GM12878 (cell line): ENCODE data around the gene VSIG8. TPM values are rescaled to one million over a fixed set of nuclear protein-coding genes. Genes with fewer than 3 reads are reported as not detected.
A peak's percentile ranks its signal among the peaks of the same experiment; 100 is the strongest.

Experiments used
- ATAC-seq: fragments of 200-7000 bp; cut with Tn5 transposase; 3 replicates; pipeline ENCODE4 v1.9.1; 2020; ENCODE audit warnings: mild to moderate bottlenecking, moderate library complexity
- BruUV-seq: library from RNA; stranded (reverse); fragments of 400-500 nt; replicated peaks from 2 replicates; lab custom pipeline; 2021; lab: Mats Ljungman, UMichigan
- CTCF ChIA-PET: fragments of 300-600 bp; sonication (Branson Sonifier 250); formaldehyde crosslinking; extraction: SDS; loops from one replicate; lab custom pipeline; 2021; ENCODE audit warnings: inconsistent platforms; lab: Yijun Ruan, JAX
- POLR2A ChIA-PET: fragments of 350-600 bp; formaldehyde crosslinking; extraction: SDS; loops from one replicate; lab custom pipeline; 2021; ENCODE audit warnings: inconsistent platforms; lab: Charles Lee
- RAD21 ChIA-PET: fragments of 300-600 bp; sonication (Branson Sonifier 250); formaldehyde crosslinking; loops from one replicate; lab custom pipeline; 2023; ENCODE audit warnings: antibody characterized with exemption; ENCODE audit not compliant: unreplicated experiment; lab: Charles Lee
- SMC1A ChIA-PET: fragments of 300-600 bp; sonication (Branson Sonifier 250); formaldehyde crosslinking; loops from one replicate; lab custom pipeline; 2023; ENCODE audit not compliant: unreplicated experiment, uncharacterized antibody; lab: Charles Lee
- DNase-seq: peaks from one replicate; pipeline ENCODE4 v3.0.0-alpha.2; 2011; ENCODE audit warnings: low read depth, low spot score
- FAIRE-seq: peaks from 3 replicates; lab custom pipeline; 2011; peaks lifted over from hg19 to GRCh38; lab: Jason Lieb, UNC
- H2AFZ ChIP-seq: 2 replicates; pipeline ENCODE4 v1.6.0; 2011; ENCODE audit warnings: low read depth, low read length, control low read depth; ENCODE audit not compliant: control insufficient read depth
- H3K27ac ChIP-seq: 2 replicates; pipeline ENCODE4 v1.5.1; 2011; ENCODE audit warnings: control low read depth; ENCODE audit not compliant: control insufficient read depth, insufficient read depth
- H3K27me3 ChIP-seq, 2 experiments: replicated peaks in 1 of 2; 2 replicates each; pipeline versions ENCODE4 v1.6.0 to v1.6.1; 2011; ENCODE audit warnings: low read length in 1 of 2; ENCODE audit not compliant: control insufficient read depth in 2 of 2, insufficient read depth in 2 of 2
- H3K36me3 ChIP-seq, 2 experiments: 2 replicates each; pipeline ENCODE4 v1.5.1; 2011; ENCODE audit warnings: low read length in 1 of 2; ENCODE audit not compliant: control insufficient read depth in 2 of 2, insufficient read depth in 2 of 2
- H3K4me1 ChIP-seq: 2 replicates; pipeline ENCODE4 v1.6.1; 2011; ENCODE audit warnings: mild to moderate bottlenecking, low read length, moderate library complexity, mixed read lengths; ENCODE audit not compliant: control insufficient read depth, insufficient read depth
- H3K4me2 ChIP-seq: 2 replicates; pipeline ENCODE4 v1.6.0; 2011; ENCODE audit warnings: control low read depth; ENCODE audit not compliant: control insufficient read depth, insufficient read depth
- H3K4me3 ChIP-seq: fragments of 200-600 bp; sonication (generic); 2 replicates; pipeline ENCODE4 v1.5.1; 2016
- H3K79me2 ChIP-seq: 2 replicates; pipeline ENCODE4 v1.6.0; 2011; ENCODE audit warnings: low read length; ENCODE audit not compliant: control insufficient read depth, insufficient read depth
- H3K9ac ChIP-seq: 2 replicates; pipeline ENCODE4 v1.8.0; 2011; ENCODE audit warnings: low read length, control low read depth, mixed read lengths; ENCODE audit not compliant: control insufficient read depth, insufficient read depth
- H3K9me3 ChIP-seq: replicated peaks from 3 replicates; pipeline ENCODE4 v1.5.1; 2011; ENCODE audit warnings: mild to moderate bottlenecking, low read length; ENCODE audit not compliant: control insufficient read depth, insufficient read depth
- H4K20me1 ChIP-seq: 2 replicates; pipeline ENCODE4 v1.6.0; 2011; ENCODE audit not compliant: control insufficient read depth, insufficient read depth
- ATF2 ChIP-seq: IDR thresholded peaks from 2 replicates; pipeline ENCODE4 v1.6.1; 2012; ENCODE audit warnings: low read length, inconsistent platforms
- BMI1 ChIP-seq: fragments of 450-650 bp; IDR thresholded peaks from 2 replicates; pipeline ENCODE4 v1.6.1; 2016; ENCODE audit warnings: mild to moderate bottlenecking, moderate library complexity, borderline replicate concordance
- EED ChIP-seq: sonication (generic); IDR thresholded peaks from 2 replicates; pipeline ENCODE4 v1.6.1; 2016; ENCODE audit warnings: antibody characterized with exemption, low read depth
- ETV6 ChIP-seq, 2 experiments: fragments of 450-650 bp in 1 of 2; IDR thresholded peaks in 1 of 2; conservative IDR thresholded peaks in 1 of 2; 2 replicates each; pipeline ENCODE4 v1.6.1; 2014; ENCODE audit warnings: antibody characterized with exemption in 1 of 2, borderline replicate concordance in 1 of 2, low read depth in 1 of 2, mild to moderate bottlenecking in 1 of 2, moderate library complexity in 1 of 2
- FOXM1 ChIP-seq: IDR thresholded peaks from 2 replicates; pipeline ENCODE4 v1.6.1; 2012; ENCODE audit warnings: low read depth, mild to moderate bottlenecking, inconsistent platforms, low read length, moderate library complexity
- IKZF1 ChIP-seq: fragments of 450-650 bp; conservative IDR thresholded peaks from 2 replicates; pipeline ENCODE4 v1.6.1; 2017; ENCODE audit warnings: antibody characterized with exemption, mild to moderate bottlenecking
- IKZF2 ChIP-seq, 2 experiments: fragments of 450-650 bp; IDR thresholded peaks; 2 replicates each; pipeline ENCODE4 v1.6.1; 2017; ENCODE audit warnings: mild to moderate bottlenecking in 2 of 2, moderate library complexity in 2 of 2
- IRF3 ChIP-seq: fragments of 450-650 bp; IDR thresholded peaks from 2 replicates; pipeline ENCODE4 v1.6.1; 2014; ENCODE audit warnings: mild to moderate bottlenecking
- IRF4 ChIP-seq: IDR thresholded peaks from 2 replicates; pipeline ENCODE4 v1.6.1; 2011; ENCODE audit warnings: low read depth, low read length
- LARP7 ChIP-seq: fragments of 450-650 bp; IDR thresholded peaks from 2 replicates; pipeline ENCODE4 v1.6.1; 2017; ENCODE audit warnings: mild to moderate bottlenecking
- MTA3 ChIP-seq: IDR thresholded peaks from 2 replicates; pipeline ENCODE4 v1.6.1; 2012; ENCODE audit warnings: low read length, inconsistent platforms, borderline replicate concordance
- MXI1 ChIP-seq: fragments of 150-350 bp; IDR thresholded peaks from 2 replicates; pipeline ENCODE4 v1.6.1; 2011; ENCODE audit warnings: low read depth, mild to moderate bottlenecking, inconsistent platforms, low read length, improper control_type of control experiment
- NFIC ChIP-seq: IDR thresholded peaks from 2 replicates; pipeline ENCODE4 v1.6.1; 2012; ENCODE audit warnings: low read depth, mild to moderate bottlenecking, inconsistent platforms, low read length, moderate library complexity
- NFYB ChIP-seq: IDR thresholded peaks from 2 replicates; pipeline ENCODE4 v1.6.1; 2011; ENCODE audit warnings: low read depth, mild to moderate bottlenecking, low read length, improper control_type of control experiment, moderate library complexity; ENCODE audit not compliant: insufficient read depth
- POU2F2 ChIP-seq: IDR thresholded peaks from 3 replicates; pipeline ENCODE4 v1.6.1; 2011; ENCODE audit warnings: low read depth, mild to moderate bottlenecking, low read length, borderline replicate concordance
- RUNX3 ChIP-seq: IDR thresholded peaks from 2 replicates; pipeline ENCODE4 v1.6.1; 2012; ENCODE audit warnings: low read length, inconsistent platforms
- SMARCA5 ChIP-seq: fragments of 450-650 bp; IDR thresholded peaks from 2 replicates; pipeline ENCODE4 v1.6.1; 2017; ENCODE audit warnings: mild to moderate bottlenecking
- SPI1 ChIP-seq: IDR thresholded peaks from 2 replicates; pipeline ENCODE4 v1.6.1; 2011; ENCODE audit warnings: low read depth, mild to moderate bottlenecking, low read length, moderate library complexity, borderline replicate concordance; ENCODE audit not compliant: insufficient read depth
- SREBF1 ChIP-seq: IDR thresholded peaks from 2 replicates; pipeline ENCODE4 v1.6.1; 2012; ENCODE audit warnings: mild to moderate bottlenecking, low read length
- STAT1 ChIP-seq: fragments of 450-650 bp; conservative IDR thresholded peaks from 2 replicates; pipeline ENCODE4 v1.6.1; 2014; ENCODE audit warnings: antibody characterized with exemption, mild to moderate bottlenecking
- TCF7 ChIP-seq: IDR thresholded peaks from 2 replicates; pipeline ENCODE4 v1.6.1; 2014; ENCODE audit warnings: antibody characterized with exemption, borderline replicate concordance
- YY1 ChIP-seq: IDR thresholded peaks from 2 replicates; pipeline ENCODE4 v1.6.1; 2011; ENCODE audit warnings: low read depth, mild to moderate bottlenecking, low read length
- WGBS: methylation state at CpG from one replicate; pipeline ENCODE4 v1.1.6; 2016; ENCODE audit warnings: low lambda C conversion rate; ENCODE audit not compliant: insufficient replicate concordance, insufficient coverage; ENCODE audit errors: missing lambda C conversion rate; 5-methylcytosine and 5-hydroxymethylcytosine counted together
- in situ Hi-C: fragments of 300-500 bp; cut with MboI; formaldehyde crosslinking; loops from 9 replicates; pipeline ENCODE4 v1.14.3; 2018; ENCODE audit warnings: mixed read lengths
- intact Hi-C: fragments of 100-400 bp; cut with micrococcal nuclease; formaldehyde crosslinking; loops from one replicate; pipeline ENCODE4 v1.14.2; 2022; ENCODE audit not compliant: unreplicated experiment
- polyA plus RNA-seq, 11 experiments: library from polyadenylated mRNA; depleted of rRNA in 4 of 11; unstranded in 6 of 11; stranded (reverse) in 5 of 11; fragments of >200 nt; fragmentation: Nextera tagmentation in 4 of 11; fragmentation: Illumina TruSeq in 1 of 11; extraction: Ambion mirVana in 4 of 11; extraction: Trizol in 1 of 11; gene quantifications; 1 replicate in 1 of 11; 2 replicates in 10 of 11; pipeline versions ENCODE4 v1.2.1 to v1.2.3, GENCODE V29; 2011 to 2016; ENCODE audit warnings: inconsistent platforms in 2 of 11, missing spikeins in 2 of 11, low read depth in 1 of 11
- total RNA-seq, 4 experiments: library from RNA; depleted of rRNA in 3 of 4; stranded (reverse); fragments of >200 nt in 3 of 4; fragmentation: Illumina TruSeq in 1 of 4; extraction: Trizol in 1 of 4; gene quantifications; 2 replicates each; pipeline versions ENCODE4 v1.2.1 to v1.2.3, GENCODE V29; 2013 to 2021

Gene VSIG8
- total and polyA plus RNA-seq, 10 of the 15 experiments (the other 5 are each of a cell fraction or from before 2014, with no cell fraction given), result not detected

- no peak for TF ChIP-seq IRF3
- TF ChIP-seq LARP7, result no peak
- TF ChIP-seq SREBF1, result no peak
- peak; percentile 90 for TF ChIP-seq NFYB
- TF ChIP-seq NFIC, result peak; percentile 8; the same call in 1 of the 2 replicates
- TF ChIP-seq STAT1, result no peak
- TF ChIP-seq, all 136 proteins: peak for 5
Observed at GRCh38 chr1:159839116-159839849, 23.2 kb downstream of the VSIG8 start (continued).

- ATAC-seq (peak; percentile 88), FAIRE-seq (no peak), DNase-seq (peak; percentile 31)
- H3K4me3 ChIP-seq, result no peak overlapping the region
- RAD21 ChIA-PET, result interaction anchor here (2.1 kb wide), 1 partner anchor 51 kb away, joined by 4 read pairs; no protein-coding TSS in a partner anchor
- H3K9ac ChIP-seq, result no peak overlapping the region
- H3K36me3 ChIP-seq, result no peaks in the 10 kb centered on the region
- in situ Hi-C loops, result no loop called here
- intact Hi-C loops, result loop anchor here (2.0 kb wide), 1 partner anchor 52 kb away; no protein-coding TSS in a partner anchor
- SMC1A ChIA-PET, result interaction anchor here (2.3 kb wide), 1 partner anchor 39 kb away, joined by 6 read pairs; no protein-coding TSS in a partner anchor
- H3K4me2 ChIP-seq, result peak overlapping the region; percentile 13; the same call in 1 of the 2 replicates
- H3K79me2 ChIP-seq, result no peaks in the 10 kb centered on the region
- H2AFZ ChIP-seq, result no peak overlapping the region
- peak overlapping the region; percentile 68 for H3K27ac ChIP-seq
- H3K27me3 ChIP-seq, result no peaks in the 10 kb centered on the region; a peak in 1 of 4 replicates
- POLR2A ChIA-PET, result no interaction called here
- no TSS peak for BruUV-seq
- WGBS, result 0% methylated on average over 1 of the region's 1 CpG
- no peaks in the 10 kb centered on the region for H3K9me3 ChIP-seq
- peaks cover 26% of the 10 kb centered on the region for H3K4me1 ChIP-seq
- CTCF ChIA-PET, result interaction anchor here (0.8 to 2.3 kb wide), 2 partner anchors 33 to 52 kb away, joined by 3 to 7 read pairs; no protein-coding TSS in a partner anchor
- H4K20me1 ChIP-seq, result no peaks in the 10 kb centered on the region
- peak; percentile 93 for TF ChIP-seq RUNX3
- TF ChIP-seq MXI1, result no peak
- TF ChIP-seq YY1, result no peak
- peak; percentile 39; the same call in 1 of the 2 replicates for TF ChIP-seq IKZF1
- peak; percentile 79; a peak in 3 of 4 replicates for TF ChIP-seq IKZF2 (IDR thresholded peaks at IDR 0.05)
- TF ChIP-seq SPI1, result 0 out of 2 replicates have a peak, but pooled peaks have one; percentile 28
- peak in 1 of 2 experiments; percentile 77; a peak in 1 of 4 replicates for TF ChIP-seq ETV6 (conservative IDR thresholded peaks at IDR 0.05 in 1 of 2, IDR thresholded peaks at IDR 0.05 in 1 of 2; ENCODE audit: borderline replicate concordance in 1 of 2, low read depth in 1 of 2)
- TF ChIP-seq TCF7, result peak; percentile 51; the same call in 1 of the 2 replicates
- no peak for TF ChIP-seq BMI1
- TF ChIP-seq IRF4, result peak; percentile 36; the same call in 1 of the 2 replicates
- peak; percentile 70 for TF ChIP-seq ATF2
- TF ChIP-seq SMARCA5, result no peak
- peak; percentile 53; the same call in 1 of the 2 replicates for TF ChIP-seq FOXM1
- TF ChIP-seq EED, result peak; percentile 69
- peak; percentile 59; the same call in 1 of the 2 replicates for TF ChIP-seq MTA3
- no peak for TF ChIP-seq POU2F2
Observed at GRCh38 chr1:159838715-159839114, 23.7 kb downstream of the VSIG8 start.
